ENCODE measurements around the gene ACKR3.

ACKR3 gene

GRCh38 chr2:236538242-236538641 lies 31.4 kb upstream of the ACKR3 start:
- TF ChIP-seq, protein P1, sequence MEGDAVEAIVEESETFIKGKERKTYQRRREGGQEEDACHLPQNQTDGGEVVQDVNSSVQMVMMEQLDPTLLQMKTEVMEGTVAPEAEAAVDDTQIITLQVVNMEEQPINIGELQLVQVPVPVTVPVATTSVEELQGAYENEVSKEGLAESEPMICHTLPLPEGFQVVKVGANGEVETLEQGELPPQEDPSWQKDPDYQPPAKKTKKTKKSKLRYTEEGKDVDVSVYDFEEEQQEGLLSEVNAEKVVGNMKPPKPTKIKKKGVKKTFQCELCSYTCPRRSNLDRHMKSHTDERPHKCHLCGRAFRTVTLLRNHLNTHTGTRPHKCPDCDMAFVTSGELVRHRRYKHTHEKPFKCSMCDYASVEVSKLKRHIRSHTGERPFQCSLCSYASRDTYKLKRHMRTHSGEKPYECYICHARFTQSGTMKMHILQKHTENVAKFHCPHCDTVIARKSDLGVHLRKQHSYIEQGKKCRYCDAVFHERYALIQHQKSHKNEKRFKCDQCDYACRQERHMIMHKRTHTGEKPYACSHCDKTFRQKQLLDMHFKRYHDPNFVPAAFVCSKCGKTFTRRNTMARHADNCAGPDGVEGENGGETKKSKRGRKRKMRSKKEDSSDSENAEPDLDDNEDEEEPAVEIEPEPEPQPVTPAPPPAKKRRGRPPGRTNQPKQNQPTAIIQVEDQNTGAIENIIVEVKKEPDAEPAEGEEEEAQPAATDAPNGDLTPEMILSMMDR (IDR thresholded peaks at IDR 0.05; ENCODE audit: low read depth, low read length, missing control alignments) = no peak
- H3K4me3 ChIP-seq (ENCODE audit: low read depth, low read length) = no peak overlapping the region
- DNase-seq (ENCODE audit: low read depth) = no peak

DNA sequence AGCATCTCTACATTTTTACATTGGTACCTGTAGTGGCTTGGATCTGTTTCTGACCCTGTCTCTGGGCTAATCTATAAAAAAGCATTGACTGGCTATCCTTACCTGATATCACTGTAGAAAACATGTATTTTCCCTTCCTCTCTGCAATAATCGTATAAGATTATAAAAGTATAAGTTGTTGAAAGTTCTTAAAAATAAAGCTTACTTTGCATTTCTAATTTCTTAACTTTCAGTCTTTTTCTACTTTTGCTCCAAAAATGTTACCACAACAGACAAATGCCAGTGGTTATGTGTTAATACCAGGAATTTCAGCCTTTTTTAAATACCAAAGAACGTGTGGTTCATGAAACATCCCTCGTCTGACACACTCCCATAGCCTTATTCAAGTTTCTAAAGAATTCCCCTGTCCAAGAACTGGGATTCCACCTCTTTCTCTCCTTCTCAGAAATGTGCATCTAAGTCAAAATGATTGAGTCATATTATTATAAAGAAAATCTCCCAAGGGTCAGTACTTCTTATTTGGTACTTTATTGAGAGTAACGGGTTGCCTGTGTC lies 28.5 kb upstream of the ACKR3 start:
- DNase-seq (ENCODE audit: low read depth) = no peak
- TF ChIP-seq, protein P1 (IDR thresholded peaks at IDR 0.05; ENCODE audit: low read depth, low read length, missing control alignments) = no peak
- H3K4me3 ChIP-seq (ENCODE audit: low read depth, low read length) = no peak overlapping the region

- TF ChIP-seq, protein P1 (IDR thresholded peaks at IDR 0.05; ENCODE audit: low read depth, low read length, missing control alignments) = no peak
- no peak overlapping the region for H3K4me3 ChIP-seq (ENCODE audit: low read depth, low read length)
- no peak for DNase-seq (ENCODE audit: low read depth)
Measured at GRCh38 chr2:236544362-236544761, 25.3 kb upstream of the ACKR3 start.

- no peak overlapping the region for H3K4me3 ChIP-seq (ENCODE audit: low read depth, low read length)
- TF ChIP-seq, protein P1 (IDR thresholded peaks at IDR 0.05; ENCODE audit: low read depth, low read length, missing control alignments) = no peak
- DNase-seq (ENCODE audit: low read depth) = no peak
Measured at GRCh38 chr2:236545248-236545658, 24.4 kb upstream of the ACKR3 start.

DNA sequence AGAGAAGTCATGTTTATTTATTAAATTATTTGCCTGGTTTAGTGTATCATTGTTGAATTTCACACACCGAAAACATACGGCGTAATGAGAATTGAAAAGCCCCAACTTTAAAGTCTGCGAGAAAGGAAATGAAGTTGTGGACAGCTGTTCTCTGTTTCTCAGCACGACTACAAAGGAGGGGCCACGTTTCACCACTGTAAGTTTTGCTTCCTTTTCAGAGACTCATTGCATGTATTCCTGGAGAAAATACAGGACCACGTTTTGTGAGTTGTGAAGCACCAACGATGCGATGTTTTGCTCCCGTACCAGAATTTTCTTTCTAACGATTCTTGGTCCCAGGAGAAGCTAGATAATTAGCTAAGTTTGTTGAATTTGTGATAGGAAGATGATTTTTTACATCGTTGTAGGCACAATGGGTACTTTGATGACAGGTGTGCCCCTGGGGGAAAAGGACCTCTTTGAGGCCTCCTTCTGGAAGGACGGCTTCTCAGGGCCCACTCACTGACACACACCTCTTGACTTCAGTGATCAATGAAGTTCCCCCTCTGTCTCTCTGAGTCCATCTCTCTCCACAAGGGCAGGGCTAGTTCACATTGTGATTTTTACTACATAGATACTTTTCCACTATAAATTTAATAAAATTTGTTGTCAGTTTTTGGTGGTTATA lies 23.7 kb upstream of the ACKR3 start:
- no peak overlapping the region for H3K4me3 ChIP-seq (ENCODE audit: low read depth, low read length)
- DNase-seq (ENCODE audit: low read depth) = no peak
- TF ChIP-seq, protein P1 (IDR thresholded peaks at IDR 0.05; ENCODE audit: low read depth, low read length, missing control alignments) = no peak

- TF ChIP-seq, protein P1 (IDR thresholded peaks at IDR 0.05; ENCODE audit: low read depth, low read length, missing control alignments) = no peak
- no peak overlapping the region for H3K4me3 ChIP-seq (ENCODE audit: low read depth, low read length)
- no peak for DNase-seq (ENCODE audit: low read depth)
Measured at GRCh38 chr2:236546561-236547002, 23.0 kb upstream of the ACKR3 start.

DNA sequence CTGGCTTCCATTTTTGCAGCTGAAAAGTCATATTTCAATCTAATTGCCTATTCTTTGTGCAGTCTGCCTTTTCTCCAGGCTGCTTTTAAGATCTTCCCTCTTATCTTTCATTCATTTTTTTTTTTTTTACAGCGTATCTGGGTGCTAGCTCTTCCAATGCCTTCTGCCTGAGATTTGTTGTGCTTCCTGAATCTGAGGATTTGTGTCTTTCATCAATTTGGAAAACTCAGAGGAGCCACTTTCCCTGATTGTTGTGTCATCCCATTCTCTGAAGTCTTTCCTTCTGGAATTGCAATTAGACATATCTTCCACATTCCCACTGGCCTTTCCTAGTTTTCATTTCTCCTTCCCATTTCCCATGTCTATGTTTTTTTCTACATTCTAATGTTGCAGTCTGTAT lies 21.9 kb upstream of the ACKR3 start:
- no peak overlapping the region for H3K4me3 ChIP-seq (ENCODE audit: low read depth, low read length)
- no peak for DNase-seq (ENCODE audit: low read depth)
- TF ChIP-seq, protein P1 (IDR thresholded peaks at IDR 0.05; ENCODE audit: low read depth, low read length, missing control alignments) = no peak

Data from GM12864 (cell line).